GM19193 (cell line): ENCODE results near the gene CRIM1.

Source experiments
- POLR2A ChIP-seq: IDR thresholded peaks from 4 replicates; pipeline ENCODE4 v1.6.1; 2011; ENCODE audit not compliant: insufficient read depth, insufficient read length; ENCODE audit errors: extremely low read depth

CRIM1 gene

GRCh38 chr2:36420569-36421181 is 65.1 kb downstream of the CRIM1 start:
- TF ChIP-seq POLR2A = no peak

DNA sequence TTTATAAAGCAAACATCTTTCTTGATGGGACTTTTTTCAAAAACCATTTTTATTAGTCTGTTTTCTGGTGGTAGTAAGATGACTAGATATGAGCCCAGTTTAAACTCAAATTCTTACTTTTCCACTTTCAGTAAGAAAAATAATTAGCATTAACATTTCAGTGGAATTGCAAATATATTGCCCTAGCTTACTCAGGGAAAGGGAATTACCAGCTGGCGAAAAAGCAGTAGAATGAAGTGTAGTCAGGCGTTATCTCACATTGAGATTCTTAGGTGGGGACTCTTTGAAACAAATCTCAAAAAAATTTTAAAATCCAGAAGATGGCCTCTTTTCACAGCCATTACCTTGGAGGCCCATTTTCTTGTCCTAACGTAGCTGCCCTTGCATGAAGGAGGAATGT is 65.8 kb downstream of the CRIM1 start:
- no peak for TF ChIP-seq POLR2A

GRCh38 chr2:36423172-36423571 is 67.6 kb downstream of the CRIM1 start:
- TF ChIP-seq POLR2A = no peak

DNA sequence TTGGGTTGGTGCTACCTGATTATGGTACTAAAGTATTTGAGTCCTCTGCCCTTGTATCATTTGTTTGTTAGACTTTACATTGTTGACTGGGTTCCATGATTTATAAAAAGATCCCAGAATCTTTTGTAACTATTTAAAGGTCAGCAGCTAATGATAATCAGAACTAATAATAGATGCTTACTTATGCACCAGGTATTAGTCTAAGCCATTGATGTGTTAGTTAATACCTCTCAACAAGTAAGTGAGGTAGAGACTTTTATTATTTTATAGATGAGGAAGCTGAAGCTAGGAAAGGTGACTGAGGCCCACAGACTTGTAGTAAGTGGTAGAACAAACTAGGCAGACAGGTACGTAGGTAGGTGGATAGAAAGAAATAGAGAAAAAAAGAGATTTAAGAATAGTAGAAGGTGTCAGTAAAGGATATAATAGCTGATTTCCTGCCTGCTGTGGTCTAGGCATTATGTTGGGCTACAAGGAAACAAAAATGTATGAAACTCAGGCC is 68.1 kb downstream of the CRIM1 start:
- no peak for TF ChIP-seq POLR2A

- no peak for TF ChIP-seq POLR2A
These were observed 70.2 kb downstream of the CRIM1 start for GRCh38 chr2:36425608-36426355.

GRCh38 chr2:36427790-36428243 is 72.2 kb downstream of the CRIM1 start:
- no peak for TF ChIP-seq POLR2A

DNA sequence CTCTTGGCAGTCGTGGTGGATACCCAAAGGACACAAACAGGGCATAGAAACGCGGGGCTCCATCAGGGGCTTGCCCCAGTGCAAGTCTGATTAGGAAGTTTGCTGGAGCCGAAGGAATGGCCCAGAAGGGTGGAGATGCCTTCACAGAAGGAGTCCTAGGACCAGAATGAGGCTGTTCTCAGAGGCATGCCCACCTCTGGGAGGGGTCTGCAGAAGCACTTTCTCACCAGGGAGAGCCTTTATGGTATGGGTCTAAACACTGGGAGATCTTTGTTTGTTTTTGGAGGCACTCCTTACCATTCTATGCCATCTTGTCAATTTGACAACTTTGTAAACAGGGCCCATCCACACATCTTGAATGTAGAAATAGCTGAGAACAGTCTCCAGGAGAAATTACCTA is 75.0 kb downstream of the CRIM1 start:
- no peak for TF ChIP-seq POLR2A

GRCh38 chr2:36432479-36432878 is 76.9 kb downstream of the CRIM1 start:
- no peak for TF ChIP-seq POLR2A

DNA sequence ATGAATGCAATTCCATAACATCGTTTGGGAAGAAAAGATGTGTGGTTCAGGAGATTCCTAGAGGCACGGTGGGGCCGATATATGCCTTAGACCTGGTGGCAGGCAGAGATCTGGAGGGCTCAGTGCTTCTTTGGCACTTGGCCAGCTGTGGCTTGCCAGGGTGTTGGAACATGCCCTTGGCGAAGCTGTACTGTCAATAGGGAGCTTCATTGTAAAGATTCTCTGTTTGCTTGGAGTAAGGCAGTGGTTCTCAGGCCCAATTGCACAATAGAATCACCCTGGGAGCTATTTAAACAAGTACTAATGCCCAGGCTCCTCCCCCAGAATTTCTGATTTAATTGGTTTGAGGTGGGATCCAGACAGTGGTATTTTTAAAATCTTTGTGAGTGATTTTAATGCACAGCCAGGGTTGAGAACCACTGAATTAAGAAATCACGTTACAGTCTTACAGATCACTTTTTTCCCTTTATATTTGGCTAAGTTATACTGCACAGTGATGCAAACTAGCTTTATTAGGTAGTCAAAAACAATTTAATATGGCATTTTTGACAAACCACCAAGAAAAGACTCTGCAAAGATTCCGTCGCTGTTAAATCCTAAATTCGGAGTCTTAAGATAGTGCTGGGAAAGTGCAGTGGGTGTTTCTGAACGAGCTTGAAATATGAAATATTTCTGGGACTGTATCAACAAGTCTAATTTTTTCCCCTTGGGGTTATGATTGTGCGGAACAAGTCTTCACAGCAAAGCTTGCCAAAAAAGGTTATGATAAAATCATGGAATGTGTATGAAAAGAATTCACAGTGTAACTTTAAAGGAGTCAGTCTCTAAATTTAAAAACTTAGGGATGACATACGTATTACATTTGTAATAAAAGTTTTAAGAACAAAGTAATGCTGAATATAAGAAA is 78.0 kb downstream of the CRIM1 start:
- TF ChIP-seq POLR2A = no peak

DNA sequence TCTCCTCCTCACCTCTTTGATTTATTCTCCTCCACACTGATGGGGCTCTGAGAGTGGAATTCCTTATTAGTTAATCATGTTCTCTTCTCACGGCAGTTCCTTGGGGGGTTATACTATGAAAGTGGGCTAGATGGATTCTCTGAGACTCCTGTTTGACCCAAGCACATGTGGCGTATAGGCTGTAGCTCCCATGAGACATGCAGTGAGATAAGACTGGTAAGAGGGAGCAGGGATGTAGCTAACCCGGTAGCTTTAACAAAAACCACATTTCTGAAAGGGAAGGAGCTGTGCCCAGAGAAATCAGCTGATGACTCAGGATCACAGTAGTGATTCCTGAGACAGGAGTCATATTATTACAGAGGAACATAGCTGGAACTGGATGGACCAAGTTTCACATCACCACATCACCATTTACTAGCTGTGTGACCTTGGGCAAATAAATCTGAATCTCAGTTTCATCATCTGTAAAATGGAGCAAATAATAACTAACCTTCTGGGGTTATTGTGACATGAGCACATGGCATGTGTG is 82.9 kb downstream of the CRIM1 start:
- TF ChIP-seq POLR2A = no peak

DNA sequence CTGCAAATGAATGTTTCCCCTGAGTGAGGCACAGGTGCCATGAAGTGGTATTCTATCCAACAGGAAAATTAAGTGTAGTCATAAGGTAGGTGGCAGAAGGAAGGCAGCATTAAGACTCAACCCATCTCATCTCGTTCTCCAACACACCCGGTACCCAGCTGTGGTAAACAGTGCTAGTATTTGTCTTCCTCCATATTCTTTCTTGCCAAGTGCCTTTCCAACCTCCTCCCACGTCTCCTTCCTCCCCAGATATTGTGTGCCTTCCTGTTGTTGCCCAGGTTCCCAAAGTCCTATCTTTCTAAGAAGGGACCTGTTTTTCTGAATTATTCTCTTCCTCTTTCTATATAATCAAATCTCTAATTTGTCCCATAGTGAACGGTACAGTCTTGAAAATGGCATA is 83.5 kb downstream of the CRIM1 start:
- no peak for TF ChIP-seq POLR2A

GRCh38 chr2:36441065-36441625 is 85.6 kb downstream of the CRIM1 start:
- no peak for TF ChIP-seq POLR2A

- no peak for TF ChIP-seq POLR2A
These were observed 86.2 kb downstream of the CRIM1 start for GRCh38 chr2:36441816-36442215.

DNA sequence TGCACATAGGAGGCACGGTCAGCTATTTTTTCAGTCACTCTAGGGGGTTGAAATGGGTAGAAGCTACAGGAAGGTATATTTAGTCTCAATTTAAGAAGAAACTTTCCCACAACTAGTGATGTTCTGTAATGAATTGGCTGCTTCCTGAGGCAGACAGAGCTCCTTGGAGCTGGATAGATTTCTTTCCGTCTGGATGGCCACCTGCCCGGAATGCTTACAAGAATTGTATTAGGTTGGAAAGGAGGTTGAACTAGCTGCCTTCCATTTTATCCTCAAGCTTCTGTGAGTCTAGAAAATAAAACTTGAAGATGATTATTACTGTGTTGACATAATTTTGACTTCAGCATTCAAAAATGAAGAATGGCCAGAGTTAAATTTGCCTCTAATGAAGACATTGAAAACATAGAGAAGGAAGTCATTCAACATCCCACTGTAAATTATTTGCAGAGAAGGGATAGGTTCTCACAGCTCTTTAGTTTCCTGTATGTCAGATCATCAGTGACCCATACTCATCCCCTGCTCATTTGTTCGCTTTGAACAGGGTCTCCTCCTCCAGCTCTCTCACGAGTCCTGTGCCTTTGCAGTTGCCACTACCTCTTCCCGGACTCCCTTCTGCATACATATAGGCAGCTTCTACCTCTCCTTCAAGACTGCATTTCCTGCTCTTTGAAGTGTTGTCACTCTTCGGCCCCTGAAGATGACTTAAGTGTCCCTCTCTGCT is 88.8 kb downstream of the CRIM1 start:
- TF ChIP-seq POLR2A = no peak
